Measurements from ENCODE around the gene SIMC1.
"Not testable (repeated sequence)": the region's sequence is repeated elsewhere in the genome, so short reads cannot be mapped to it uniquely, and the experiment has no call there.

- not testable (repeated sequence) for TF ChIP-seq FOXM1 (IDR thresholded peaks at IDR 0.05; ENCODE audit: low read depth); EP300 (IDR thresholded peaks at IDR 0.05; ENCODE audit: borderline replicate concordance in 1 of 2, low read depth in 1 of 2, low read length in 1 of 2); TAF1 (IDR thresholded peaks at IDR 0.05; ENCODE audit: borderline replicate concordance, low read depth, low read length); CTCF (IDR thresholded peaks at IDR 0.05); GABPA (IDR thresholded peaks at IDR 0.05; ENCODE audit: low read depth); POLR2AphosphoS5 (IDR thresholded peaks at IDR 0.05; ENCODE audit: low read depth, low read length); TEAD4 (IDR thresholded peaks at IDR 0.05; ENCODE audit: borderline replicate concordance, insufficient read depth); EZH2phosphoT487 (IDR thresholded peaks at IDR 0.05; ENCODE audit: borderline replicate concordance, low read depth); SIN3A (IDR thresholded peaks at IDR 0.05; ENCODE audit: borderline replicate concordance, low read depth, low read length)
These were observed 1.1 kb downstream of the SIMC1 start for GRCh38 chr5:176239304-176239703.

Measured in SK-N-SH (cell line).